Heart right ventricle (tissue), 16 donors: ENCODE data around the gene PHKB. TPM values are rescaled to one million over a fixed set of nuclear protein-coding genes. Genes with fewer than 3 reads are reported as not detected.
A peak's percentile ranks its signal among the peaks of the same experiment; 100 is the strongest.
"Not testable (repeated sequence)": the region's sequence is repeated elsewhere in the genome, so short reads cannot be mapped to it uniquely, and the experiment has no call there.

ENCODE experiments used
- ATAC-seq, 8 donors: fragments of 200-7000 bp; cut with Tn5 transposase; one replicate each; pipeline ENCODE4 v1.9.1; 2020; ENCODE audit warnings: mild to moderate bottlenecking in 8 of 8, moderate library complexity in 8 of 8, moderate number of reproducible peaks in 1 of 8
- DNase-seq, 2 donors: peaks; one replicate each; pipeline ENCODE4 v3.0.0-alpha.2; 2020
- H3K27ac ChIP-seq, 10 donors: fragments of 200-600 bp; sonication (generic) in 2 of 10; one replicate each; pipeline versions ENCODE4 v1.5.0 to v1.8.0; 2020 to 2022; ENCODE audit warnings: mild to moderate bottlenecking in 3 of 10
- H3K27me3 ChIP-seq, 7 donors: fragments of 200-600 bp; one replicate each; pipeline ENCODE4 v1.8.0; 2021 to 2022; ENCODE audit warnings: mild to moderate bottlenecking in 2 of 7
- H3K36me3 ChIP-seq, 9 donors: fragments of 200-600 bp; sonication (generic) in 1 of 9; one replicate each; pipeline versions ENCODE4 v1.5.0 to v1.8.0; 2020 to 2022; ENCODE audit warnings: mild to moderate bottlenecking in 2 of 9
- H3K4me1 ChIP-seq, 9 donors: fragments of 200-600 bp; sonication (generic) in 1 of 9; one replicate each; pipeline versions ENCODE4 v1.5.0 to v1.8.0; 2020 to 2022; ENCODE audit warnings: mild to moderate bottlenecking in 4 of 9
- H3K4me3 ChIP-seq, 10 donors: fragments of 200-600 bp; sonication (generic) in 2 of 10; one replicate each; pipeline versions ENCODE4 v1.5.0 to v1.8.0; 2020 to 2022; ENCODE audit warnings: mild to moderate bottlenecking in 7 of 10, moderate library complexity in 2 of 10
- H3K9me3 ChIP-seq, 11 donors: fragments of 200-600 bp in 10 of 11; sonication (generic) in 2 of 11; one replicate each; pipeline versions ENCODE4 v1.5.0 to v1.8.0; 2013 to 2022; ENCODE audit warnings: mild to moderate bottlenecking in 2 of 11, control low read depth in 1 of 11, moderate library complexity in 1 of 11
- WGBS, 2 donors: extraction: QIAGEN DNeasy Blood & Tissue Kit; methylation state at CpG; one replicate each; pipeline ENCODE4 v1.1.7; 2013; ENCODE audit warnings: inconsistent platforms in 1 of 2; 5-methylcytosine and 5-hydroxymethylcytosine counted together
- intact Hi-C, 10 donors: fragments of 100-400 bp; cut with DNase I; formaldehyde crosslinking; loops; one replicate each; pipeline versions ENCODE4 v1.11.1 to v1.14.2; 2022
- polyA plus RNA-seq, 2 donors: library from polyadenylated mRNA; stranded (reverse); fragments of 200-250 nt; gene quantifications; one replicate each; pipeline ENCODE4 v1.2.3, GENCODE V29; 2013
- total RNA-seq, 10 donors: library from RNA; stranded (reverse); fragmentation: NEBNext Ultra II Directional in 3 of 10; extraction: Animal tissue kit (Norgen Biotek cat#: 25700) in 3 of 10; gene quantifications; one replicate each; pipeline versions ENCODE4 v1.2.1 to v1.2.4, GENCODE V29; 2021 to 2023
- TF ChIP-seq, protein P1 (sequence below), 9 donors: fragments of 200-600 bp; sonication (generic) in 2 of 9; IDR thresholded peaks; one replicate each; pipeline versions ENCODE4 v1.5.0 to v1.8.0; 2021 to 2022; ENCODE audit warnings: antibody characterized with exemption in 9 of 9, mild to moderate bottlenecking in 5 of 9, moderate library complexity in 1 of 9
- donor health status: Arrhythmogenic right ventricular cardiomyopathy.
- donor health status: ischemic (EF 13 %, LVEDD 7.1; RV severe dilation, severe dysfunction).
- donor health status: healthy with polysubstance abuse.
- donor health status: DM: no; HTN: yes; CAD: no.
- donor health status: DM: no; HTN: no; CAD: no.
- donor health status: ischemic (EF 25% LVEDD 6.9; RV normal size, moderate dysfunction).
- donor health status: ischemic (EF 25% LVEDD 5.7; RV mildly dilated, moderate dysfunction).
- donor health status: healthy.
- donor health status: DM: yes; HTN: yes; CAD: no.
- donor health status: Ischemic cardiomyopathy.
- donor health status: ischemic (EF 35%, LVEDD 5.7; RV mildly dilated, moderate dysfunction).
- donor health status: nonischemic (EF 11% LVEDD 7.7; RV severe dilation, severe dysfunction).
- donor health status: DM: yes; HTN: yes; CAD: no.
- donor health status: PGD.
- donor health status: ischemic (EF 29% LVEDD 5.4; RV normal size, mild dysfunction).
- donor health status: nonischemic (EF 23%, LVEDD 6.1; RV moderate dilation, normal function).

Gene PHKB
- total and polyA plus RNA-seq, 12 donors, result 16.9 to 76.6 (median 63.6) TPM

DNA sequence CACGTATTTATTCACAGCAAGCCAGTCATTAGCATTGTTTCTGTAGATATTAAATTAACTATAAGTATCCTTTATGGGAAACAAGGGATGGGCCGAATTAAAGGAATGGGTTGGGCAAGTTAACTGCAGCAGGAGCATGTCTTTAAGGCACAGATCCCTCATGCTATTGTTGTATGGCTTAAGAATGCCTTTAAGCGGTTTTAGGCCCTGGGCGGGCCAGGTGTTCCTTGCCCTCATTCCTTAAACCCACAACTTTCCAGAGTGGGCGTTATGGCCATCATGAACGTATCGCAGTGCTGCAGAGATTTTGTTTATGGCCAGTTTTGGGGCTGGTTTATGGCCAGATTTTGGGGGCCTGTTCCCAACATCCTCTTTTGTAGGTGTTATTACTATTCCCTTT, 9.1 kb downstream of the PHKB start:
- Histone ChIP-seq H3K4me1 (peaks cover 10 to 67% (median 47%) of the 10 kb centered on the region in 9 donors), H3K4me3 (no peak overlapping the region), H3K9me3 (no peaks in the 10 kb centered on the region), H3K27me3 (no peaks in the 10 kb centered on the region), H3K27ac (no peak overlapping the region), H3K36me3 (peaks cover 0 to 5% (median 0%) of the 10 kb centered on the region in 9 donors)
- ATAC-seq (no peak), DNase-seq (no peak)
- intact Hi-C loops, result loop anchor here in 1 of 10 donors (10.0 kb wide), 1 partner anchor 165 kb away; no protein-coding TSS in a partner anchor
- TF ChIP-seq, protein P1, sequence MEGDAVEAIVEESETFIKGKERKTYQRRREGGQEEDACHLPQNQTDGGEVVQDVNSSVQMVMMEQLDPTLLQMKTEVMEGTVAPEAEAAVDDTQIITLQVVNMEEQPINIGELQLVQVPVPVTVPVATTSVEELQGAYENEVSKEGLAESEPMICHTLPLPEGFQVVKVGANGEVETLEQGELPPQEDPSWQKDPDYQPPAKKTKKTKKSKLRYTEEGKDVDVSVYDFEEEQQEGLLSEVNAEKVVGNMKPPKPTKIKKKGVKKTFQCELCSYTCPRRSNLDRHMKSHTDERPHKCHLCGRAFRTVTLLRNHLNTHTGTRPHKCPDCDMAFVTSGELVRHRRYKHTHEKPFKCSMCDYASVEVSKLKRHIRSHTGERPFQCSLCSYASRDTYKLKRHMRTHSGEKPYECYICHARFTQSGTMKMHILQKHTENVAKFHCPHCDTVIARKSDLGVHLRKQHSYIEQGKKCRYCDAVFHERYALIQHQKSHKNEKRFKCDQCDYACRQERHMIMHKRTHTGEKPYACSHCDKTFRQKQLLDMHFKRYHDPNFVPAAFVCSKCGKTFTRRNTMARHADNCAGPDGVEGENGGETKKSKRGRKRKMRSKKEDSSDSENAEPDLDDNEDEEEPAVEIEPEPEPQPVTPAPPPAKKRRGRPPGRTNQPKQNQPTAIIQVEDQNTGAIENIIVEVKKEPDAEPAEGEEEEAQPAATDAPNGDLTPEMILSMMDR (IDR thresholded peaks at IDR 0.05), result no peak
- 97 to 98% methylated on average over 7 of the region's 7 CpGs for WGBS, 2 donors

GRCh38 chr16:47470810-47471209, 9.7 kb downstream of the PHKB start:
- 92 to 98% methylated on average over 1 of the region's 1 CpG for WGBS, 2 donors
- Histone ChIP-seq H3K27ac (no peak overlapping the region), H3K36me3 (peaks cover 0 to 5% (median 0%) of the 10 kb centered on the region in 9 donors), H3K27me3 (no peaks in the 10 kb centered on the region), H3K9me3 (no peaks in the 10 kb centered on the region), H3K4me1 (peaks cover 13 to 67% (median 48%) of the 10 kb centered on the region in 9 donors), H3K4me3 (no peak overlapping the region)
- intact Hi-C loops, result loop anchor here in 1 of 10 donors (10.0 kb wide), 1 partner anchor 164 kb away; no protein-coding TSS in a partner anchor
- no peak for DNase-seq
- no peak for ATAC-seq
- TF ChIP-seq, protein P1 (IDR thresholded peaks at IDR 0.05), result no peak

- not testable (repeated sequence) for ATAC-seq, H3K36me3 ChIP-seq, H3K9me3 ChIP-seq, H3K4me3 ChIP-seq, DNase-seq, H3K27me3 ChIP-seq, H3K27ac ChIP-seq
- intact Hi-C loops, result loop anchor here in 1 of 10 donors (10.0 kb wide), 1 partner anchor 162 kb away; no protein-coding TSS in a partner anchor
- H3K4me1 ChIP-seq, result peaks cover 2 to 67% (median 43%) of the 10 kb centered on the region in 9 donors
- 89 to 95% methylated on average over 2 of the region's 2 CpGs for WGBS, 2 donors
Observed at GRCh38 chr16:47473004-47473403, 11.9 kb downstream of the PHKB start.

DNA sequence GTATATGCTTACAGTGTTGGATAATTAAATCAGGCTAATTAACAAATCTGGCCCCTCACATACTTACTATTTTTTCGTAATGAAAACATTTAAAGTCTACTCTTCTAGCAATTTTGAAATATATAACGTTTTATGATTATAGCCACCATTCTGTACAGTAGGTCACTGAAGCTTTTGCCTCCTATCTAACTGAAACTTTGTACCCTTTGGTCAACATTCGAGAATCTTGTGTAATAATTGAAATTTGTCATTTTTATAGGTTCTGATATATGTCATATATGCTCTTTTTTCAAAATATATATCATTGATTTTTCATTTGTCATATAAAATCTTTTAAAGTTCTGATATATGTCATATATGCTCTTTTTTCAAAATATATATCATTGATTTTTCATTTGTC, 12.7 kb downstream of the PHKB start:
- WGBS, 2 donors, result 93 to 96% methylated on average over 3 of the region's 3 CpGs
- H3K9me3 ChIP-seq, result no peaks in the 10 kb centered on the region
- no peak for DNase-seq
- H3K4me3 ChIP-seq, result no peak overlapping the region
- no peak for ATAC-seq
- no peak overlapping the region for H3K27ac ChIP-seq
- peaks cover 0 to 3% (median 0%) of the 10 kb centered on the region in 9 donors for H3K36me3 ChIP-seq
- H3K27me3 ChIP-seq, result no peaks in the 10 kb centered on the region
- H3K4me1 ChIP-seq, result peaks cover 2 to 66% (median 38%) of the 10 kb centered on the region in 9 donors
- TF ChIP-seq, protein P1 (IDR thresholded peaks at IDR 0.05), result no peak
- intact Hi-C loops, result loop anchor here in 1 of 10 donors (10.0 kb wide), 1 partner anchor 161 kb away; no protein-coding TSS in a partner anchor

DNA sequence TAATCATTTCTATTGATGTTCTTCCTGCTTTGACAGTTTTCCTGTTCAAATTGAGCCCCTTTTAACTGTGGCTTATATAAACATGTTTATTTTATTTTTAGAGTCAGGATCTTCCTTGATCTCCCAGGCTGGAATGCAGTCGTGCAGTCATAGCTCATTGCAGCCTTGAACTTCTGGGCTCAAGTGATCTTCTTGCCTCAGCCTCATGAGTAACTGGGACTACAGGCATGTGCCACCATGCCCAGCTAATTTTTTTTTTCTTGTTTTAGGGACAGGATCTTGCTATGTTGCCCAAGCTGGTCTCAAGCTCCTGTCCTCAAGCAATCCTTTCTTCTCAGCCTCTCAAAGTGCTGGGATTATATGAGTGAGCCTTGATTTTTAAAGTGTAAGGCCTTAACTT, 14.7 kb downstream of the PHKB start:
- Histone ChIP-seq H3K4me3 (no peak overlapping the region), H3K27ac (peak overlapping the region in 6 of 10 donors; percentile 2 to 67 (median 31)), H3K9me3 (no peaks in the 10 kb centered on the region), H3K36me3 (peaks cover 0 to 3% (median 0%) of the 10 kb centered on the region in 9 donors), H3K4me1 (peaks cover 2 to 56% (median 38%) of the 10 kb centered on the region in 9 donors), H3K27me3 (no peaks in the 10 kb centered on the region)
- TF ChIP-seq, protein P1 (IDR thresholded peaks at IDR 0.05), result no peak
- 10 to 18% methylated on average over 1 of the region's 1 CpG for WGBS, 2 donors
- intact Hi-C loops, result loop anchor here in 1 of 10 donors (10.0 kb wide), 1 partner anchor 159 kb away; no protein-coding TSS in a partner anchor
- ATAC-seq (peak in 4 of 8 donors; percentile 37 to 61 (median 58)), DNase-seq (no peak)
